IPS DF 19.7 (cell line): ENCODE data around the gene MSI2.

ENCODE experiments used
- DNase-seq: peaks from one replicate; pipeline ENCODE4 v3.0.0-alpha.2; 2013; ENCODE audit warnings: low read depth, low spot score

Gene MSI2

GRCh38 chr17:57410169-57410568 lies 153.8 kb downstream of the MSI2 start:
- no peak for DNase-seq

GRCh38 chr17:57412520-57413096 lies 156.3 kb downstream of the MSI2 start:
- no peak for DNase-seq

GRCh38 chr17:57413848-57414651 lies 157.7 kb downstream of the MSI2 start:
- no peak for DNase-seq

DNA sequence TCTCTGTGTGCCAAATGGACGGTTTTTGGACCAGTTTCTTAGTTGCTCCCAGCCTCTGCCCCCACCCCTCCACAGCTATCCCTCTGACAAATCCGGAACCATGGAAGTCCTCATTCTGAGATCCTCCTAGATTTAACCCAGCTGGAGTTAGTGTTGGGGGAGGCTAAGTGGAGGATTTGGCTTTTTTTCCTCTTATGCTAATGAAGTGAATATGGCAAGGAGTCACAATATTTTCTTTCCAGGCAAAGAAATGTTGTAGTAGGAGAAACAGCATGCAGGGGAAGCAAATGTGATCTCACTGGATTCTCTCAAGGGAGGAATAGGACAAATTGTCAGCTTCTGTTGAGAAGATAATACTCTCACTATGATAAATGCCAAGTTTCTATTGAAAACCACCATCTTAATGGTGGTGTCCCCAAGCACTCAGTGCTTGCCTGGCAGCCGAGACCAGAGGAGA lies 159.5 kb downstream of the MSI2 start:
- DNase-seq: no peak

GRCh38 chr17:57416369-57416768 lies 160.0 kb downstream of the MSI2 start:
- DNase-seq: no peak

- DNase-seq: no peak
These were observed 161.6 kb downstream of the MSI2 start for GRCh38 chr17:57417956-57418355.

DNA sequence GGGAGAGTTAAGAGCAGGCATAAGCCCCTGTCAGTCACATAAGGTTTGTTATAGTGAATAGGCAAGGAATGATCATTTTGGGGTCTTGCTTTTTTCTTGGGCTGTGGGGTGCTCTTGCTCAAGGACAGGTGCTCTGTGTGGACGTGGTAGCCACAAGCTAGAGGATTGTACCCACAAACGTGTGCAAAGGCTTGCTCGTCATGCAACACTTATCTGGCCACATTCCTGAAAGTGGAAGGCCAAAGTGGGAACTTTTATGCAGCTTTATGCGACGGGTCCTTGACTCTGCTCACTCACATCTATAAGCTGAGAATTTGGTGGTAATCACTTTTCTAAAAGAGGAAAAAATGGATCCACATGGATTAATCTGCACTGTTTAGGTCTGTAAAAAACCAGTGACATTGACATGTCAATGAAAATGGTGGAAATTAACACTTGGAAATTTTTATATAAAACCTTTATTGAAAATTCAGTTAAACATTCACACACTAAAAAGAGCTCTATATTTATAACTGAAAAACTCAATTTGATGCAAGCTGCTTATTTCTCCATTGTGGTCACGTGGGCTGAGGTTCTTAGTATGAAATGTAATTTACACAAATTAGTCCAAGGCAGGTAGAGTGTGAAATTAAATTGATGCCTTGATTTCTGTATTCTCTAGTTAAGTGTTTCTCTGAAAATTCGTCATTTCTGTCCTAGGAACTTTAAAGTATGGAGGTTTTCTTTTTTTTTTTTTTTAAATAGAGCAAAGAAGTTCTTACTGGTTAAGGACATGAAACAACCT lies 162.3 kb downstream of the MSI2 start:
- no peak for DNase-seq

DNA sequence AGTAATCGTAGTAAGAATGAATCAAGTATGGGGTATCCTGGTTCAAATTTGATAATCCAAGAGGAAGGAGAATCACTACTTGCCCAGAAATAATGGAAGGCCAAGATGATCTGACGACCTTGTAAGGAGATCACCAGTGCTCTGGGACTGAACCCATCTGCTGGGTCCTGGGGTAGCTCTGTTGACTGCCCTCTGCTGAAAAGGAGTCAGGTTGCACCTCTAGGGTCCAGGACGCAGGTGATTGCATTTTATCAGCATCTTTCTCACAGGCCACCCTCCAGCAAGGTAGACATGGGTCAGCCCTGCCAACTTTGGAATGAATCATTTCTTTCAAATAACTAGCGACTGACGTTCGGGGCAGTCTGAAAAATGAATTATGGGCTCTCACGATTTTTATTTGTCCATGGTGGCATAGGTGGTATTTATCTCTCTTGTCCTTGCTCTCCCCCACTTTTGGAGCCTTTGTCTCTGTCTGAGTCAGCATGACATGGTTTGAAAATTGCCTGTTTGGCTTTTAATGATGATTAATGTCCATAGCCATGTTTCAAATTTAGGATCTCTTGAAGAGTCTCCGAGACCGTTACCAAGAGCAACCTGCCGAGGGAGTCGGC lies 163.7 kb downstream of the MSI2 start:
- no peak for DNase-seq

DNA sequence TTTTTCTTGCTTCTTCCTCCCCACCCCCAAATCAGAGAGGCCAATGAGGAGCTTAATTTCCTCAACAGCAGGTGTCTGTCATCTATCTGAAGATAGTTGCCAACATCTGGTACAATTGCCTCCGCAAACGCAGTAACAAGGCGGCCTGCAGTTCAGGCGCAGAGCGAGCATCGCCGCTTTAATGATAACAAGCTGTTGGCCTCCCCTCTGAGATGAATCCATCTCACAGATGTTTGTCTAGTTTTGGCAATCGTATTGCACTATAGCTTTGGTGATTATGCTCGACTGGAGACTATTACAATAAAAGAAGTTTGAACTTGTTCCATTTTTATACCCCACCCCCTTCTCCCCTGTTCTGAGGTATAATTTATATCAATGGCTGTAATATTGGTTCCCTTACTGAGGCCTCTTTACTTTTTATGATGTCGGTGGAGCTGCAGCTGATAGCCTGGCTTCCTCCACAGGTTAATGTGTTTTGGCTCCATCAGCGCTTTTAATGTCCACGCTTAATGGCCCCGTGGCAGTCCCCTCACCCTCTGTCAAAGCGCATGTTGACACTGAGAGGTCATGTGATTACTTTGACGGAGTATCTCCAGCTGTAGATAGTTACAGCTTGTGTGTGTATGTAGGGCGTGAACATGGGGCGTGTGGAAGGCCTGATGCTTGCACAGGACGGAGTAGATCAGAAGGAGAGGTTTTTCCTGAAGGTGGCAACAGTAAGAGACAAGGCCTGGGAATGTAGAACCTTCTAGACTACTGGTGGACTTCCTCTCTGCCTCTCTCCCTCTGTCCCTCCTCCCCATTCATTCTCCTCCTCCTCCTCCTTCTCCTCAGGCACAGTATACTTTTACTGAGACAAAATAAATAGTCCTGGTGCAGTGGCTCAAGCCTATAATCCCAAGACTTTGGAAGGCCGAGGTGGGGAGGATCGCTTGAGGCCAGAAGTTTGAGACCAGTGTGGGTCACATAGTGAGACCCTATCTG lies 164.7 kb downstream of the MSI2 start:
- DNase-seq: no peak

DNA sequence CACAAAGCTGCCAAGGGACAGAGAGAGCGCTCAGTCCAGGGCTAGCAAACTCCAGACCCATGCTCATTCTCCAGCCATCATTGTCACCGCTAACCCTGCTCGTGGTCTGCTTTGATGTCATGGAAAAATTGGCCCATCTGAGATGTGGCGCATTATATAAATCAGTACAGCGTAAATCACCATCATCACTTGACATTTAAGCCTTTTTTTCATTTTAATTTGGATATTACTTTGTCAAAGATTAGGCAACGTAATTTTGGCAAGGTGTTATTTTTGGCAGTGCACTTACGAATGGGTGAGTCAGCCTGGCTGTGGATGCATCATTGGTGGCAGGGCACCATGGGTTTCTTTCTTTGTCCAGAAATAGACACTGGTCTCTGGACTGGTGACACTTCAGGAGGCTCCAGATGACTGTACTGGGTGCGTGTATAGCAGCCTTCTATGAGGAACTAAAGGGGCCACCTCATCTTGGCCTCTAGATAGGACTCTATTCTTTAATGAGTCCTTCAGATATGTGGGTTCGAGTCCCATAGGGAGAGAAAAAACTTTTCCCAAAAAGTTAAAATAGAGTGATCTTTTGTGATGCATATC lies 166.3 kb downstream of the MSI2 start:
- no peak for DNase-seq

GRCh38 chr17:57423541-57423940 lies 167.2 kb downstream of the MSI2 start:
- no peak for DNase-seq

DNA sequence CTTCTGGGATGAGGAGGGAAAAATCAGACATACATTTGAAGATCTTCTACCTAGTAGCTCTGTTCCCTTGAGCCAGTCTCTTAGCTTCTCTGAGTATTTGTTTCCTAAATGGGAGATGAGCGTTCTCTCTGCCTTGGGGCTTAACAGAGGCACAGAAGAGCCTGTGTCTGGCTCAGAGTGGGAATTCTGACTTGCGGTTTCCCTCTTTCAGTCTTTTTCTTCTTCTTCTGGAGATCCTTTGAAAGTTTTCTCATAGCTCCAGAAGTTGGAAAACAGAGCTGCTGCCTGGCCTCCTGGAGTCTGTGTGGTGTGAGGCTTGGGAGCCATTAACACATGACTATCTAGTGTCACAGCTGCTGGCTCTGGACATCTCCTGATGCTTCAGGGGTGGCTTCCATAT lies 167.9 kb downstream of the MSI2 start:
- no peak for DNase-seq

DNA sequence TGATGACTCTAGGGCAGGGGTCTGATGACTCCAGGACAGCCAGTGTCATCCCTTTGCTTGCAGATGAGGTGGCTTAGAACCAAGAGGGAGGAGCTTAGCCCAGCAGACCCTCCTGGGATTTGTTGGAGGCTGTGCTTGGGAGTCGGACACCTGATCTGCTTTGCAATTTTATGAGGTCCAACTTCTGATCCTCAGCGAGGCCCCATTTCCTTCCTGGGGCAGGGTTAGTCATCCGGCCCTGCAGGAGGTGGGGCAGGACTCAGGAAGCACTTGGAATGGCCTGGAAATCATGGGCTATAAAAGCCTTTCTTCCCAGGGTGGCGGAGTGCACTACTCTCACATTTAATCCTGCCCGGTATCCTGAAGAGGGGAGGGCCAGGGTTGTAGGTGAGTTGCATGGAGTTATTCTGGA lies 168.5 kb downstream of the MSI2 start:
- no peak for DNase-seq

GRCh38 chr17:57425431-57425830 lies 169.1 kb downstream of the MSI2 start:
- no peak for DNase-seq

DNA sequence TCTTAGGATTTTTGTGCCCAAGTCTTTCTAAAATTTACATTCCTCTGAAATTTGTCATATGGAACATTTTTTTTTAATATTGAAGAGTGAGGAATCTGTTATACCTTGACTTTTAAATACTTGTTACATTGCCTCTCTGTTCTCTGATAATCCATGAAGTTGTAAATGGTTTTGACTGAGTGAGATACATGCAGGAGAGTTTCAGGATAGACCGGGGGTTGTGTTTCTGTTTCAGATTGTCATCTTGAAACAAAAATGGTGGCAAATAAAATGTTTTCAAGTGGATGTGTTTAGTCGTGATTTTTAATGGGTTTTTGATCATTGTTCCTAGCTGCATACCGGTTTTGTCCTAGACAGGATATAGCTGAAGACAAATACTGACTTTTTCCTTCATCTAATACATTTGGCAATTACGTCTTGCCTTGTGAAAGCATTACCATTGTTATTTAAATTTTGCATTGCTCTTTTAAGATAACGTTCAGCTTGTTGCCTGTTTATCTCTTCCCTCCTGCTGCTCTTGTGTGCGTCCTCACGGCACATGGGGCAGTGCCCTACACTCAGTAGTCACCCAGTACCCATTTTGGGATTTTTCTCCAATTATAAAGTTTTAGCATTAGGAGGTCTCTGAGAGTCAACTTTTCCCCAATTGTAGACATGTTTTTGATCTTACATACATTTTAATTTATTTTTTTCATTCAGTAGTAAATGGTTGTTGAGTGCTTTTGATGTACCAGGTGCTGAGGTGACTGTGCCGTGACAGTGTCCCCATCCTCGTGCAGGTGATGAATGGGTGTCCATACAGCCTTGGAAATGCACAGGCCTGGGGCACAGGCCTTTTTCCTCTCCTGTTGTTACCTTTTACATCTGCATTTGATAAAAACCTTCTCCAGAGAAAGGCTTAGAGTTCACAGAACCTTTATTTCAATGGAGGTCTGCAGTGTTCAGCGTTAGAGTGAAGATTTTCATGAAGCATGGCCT lies 169.9 kb downstream of the MSI2 start:
- DNase-seq: no peak

GRCh38 chr17:57429966-57430365 lies 173.6 kb downstream of the MSI2 start:
- no peak for DNase-seq

DNA sequence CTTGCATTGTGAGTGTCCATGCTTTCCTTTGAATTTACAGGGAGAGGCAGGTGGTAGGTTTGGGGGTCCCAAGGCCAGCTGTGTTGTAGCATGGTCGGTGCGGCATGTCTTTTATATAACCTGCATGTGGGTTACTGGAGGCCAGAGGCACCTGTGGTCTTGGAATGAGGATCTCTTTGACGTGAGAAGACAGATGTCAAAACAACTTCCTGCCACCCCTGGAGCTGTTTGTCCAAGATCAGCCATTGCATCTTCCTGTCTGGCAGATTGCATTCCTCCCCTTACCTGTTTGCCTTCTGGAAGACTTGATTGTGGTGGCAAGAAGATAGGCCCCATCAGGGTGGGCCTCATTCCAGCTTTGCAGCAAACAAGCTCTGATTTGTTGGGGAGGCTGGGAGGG lies 175.1 kb downstream of the MSI2 start:
- DNase-seq: no peak

DNA sequence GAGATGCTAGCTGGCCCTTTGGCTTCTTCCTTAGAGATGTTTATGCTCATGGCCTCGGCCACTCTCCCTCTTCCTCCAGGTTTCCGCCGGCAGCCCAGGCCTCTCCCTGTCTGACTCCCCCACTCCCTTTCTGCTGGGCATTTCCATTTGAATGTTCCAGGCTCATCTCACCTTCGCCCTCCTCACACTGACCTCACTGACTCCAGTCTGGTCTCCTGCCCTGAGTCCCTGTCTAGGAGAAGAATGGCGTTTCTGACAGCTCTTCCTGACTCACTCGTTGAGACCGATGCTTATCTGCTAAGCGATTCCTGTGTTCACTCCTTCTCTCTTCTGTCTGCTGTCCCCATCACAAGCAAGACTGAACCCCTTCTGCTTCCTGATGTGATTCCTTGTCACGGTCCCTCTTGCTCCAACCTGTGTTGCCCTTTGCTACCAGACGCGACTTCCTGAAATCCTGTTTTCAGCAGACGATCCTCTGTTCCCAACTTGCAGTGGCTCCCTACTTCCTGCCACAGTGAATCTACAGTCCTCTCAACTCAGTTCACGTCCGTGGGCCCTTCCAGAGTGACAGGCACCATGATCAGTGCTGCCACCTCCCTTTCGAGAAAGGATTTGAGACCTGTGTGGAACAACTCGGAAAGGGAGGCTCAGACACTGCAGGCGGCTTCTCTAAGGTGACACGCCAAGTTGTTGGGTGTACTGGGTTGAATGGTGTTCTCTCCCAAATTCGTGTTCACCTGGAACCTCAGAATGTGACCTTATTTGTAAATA lies 176.4 kb downstream of the MSI2 start:
- no peak for DNase-seq

DNA sequence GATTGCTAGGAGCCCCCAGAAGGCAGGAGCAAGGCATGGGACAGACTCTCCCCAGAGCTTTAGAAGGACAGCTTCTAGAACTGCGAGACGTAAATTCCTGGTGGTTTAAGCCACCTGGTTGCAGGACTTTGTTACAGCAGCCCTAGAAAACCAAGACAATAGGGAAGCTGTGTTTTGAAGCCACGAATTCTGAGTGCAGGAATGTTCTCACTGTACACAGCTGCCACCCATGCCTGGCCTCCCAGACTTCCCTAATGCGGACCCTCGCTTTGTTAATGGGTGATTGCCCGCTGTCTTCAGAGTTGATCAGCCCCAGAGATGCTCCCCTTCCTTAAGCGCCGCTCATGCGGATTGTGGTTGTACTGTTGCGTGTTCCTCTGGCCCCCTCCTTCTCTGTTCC lies 177.1 kb downstream of the MSI2 start:
- DNase-seq: no peak
